Stimulated activated CD4-positive, alpha-beta T cell treated with anti-CD3 and anti-CD28 coated beads, Interleukin-12 subunit alpha, Interleukin-12 subunit beta, amount 100 ng/mL, for 48 hours (primary cell): ENCODE data around the gene KY.

Source experiments
- DNase-seq, 3 donors: peaks; one replicate each; pipeline ENCODE4 v3.0.0-alpha.2; 2020; ENCODE audit warnings: low read depth in 2 of 3, low spot score in 1 of 3

The KY gene

GRCh38 chr3:134620476-134621115 is 30.2 kb downstream of the KY start:
- no peak for DNase-seq

DNA sequence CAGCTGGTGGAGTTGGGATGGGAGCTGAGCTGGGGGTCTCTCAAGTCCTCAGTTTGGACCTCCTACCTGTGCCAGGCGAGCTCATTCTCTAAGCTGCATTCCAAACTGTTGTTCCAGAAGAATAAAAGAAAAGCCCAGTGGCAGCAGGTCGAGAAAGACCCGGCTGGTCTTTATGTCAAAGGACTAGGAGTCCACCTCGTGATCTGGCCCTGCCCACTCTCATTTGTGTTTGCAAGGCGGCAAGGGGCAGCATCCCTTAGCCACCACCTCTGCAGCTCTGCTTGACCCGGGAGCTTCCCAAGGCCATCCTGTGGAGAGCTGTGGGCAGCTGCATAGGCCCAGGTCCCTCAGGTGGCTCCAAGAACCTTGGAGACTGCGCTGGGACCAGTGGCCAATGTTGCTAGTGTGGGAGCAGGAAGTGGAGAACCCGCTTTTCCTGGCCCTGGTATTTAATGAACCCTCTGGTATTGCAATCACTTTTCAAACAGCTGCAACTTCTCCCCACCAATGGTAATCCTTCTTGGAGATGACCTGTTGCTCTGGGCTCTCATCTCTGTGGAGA is 30.9 kb downstream of the KY start:
- no peak for DNase-seq

DNA sequence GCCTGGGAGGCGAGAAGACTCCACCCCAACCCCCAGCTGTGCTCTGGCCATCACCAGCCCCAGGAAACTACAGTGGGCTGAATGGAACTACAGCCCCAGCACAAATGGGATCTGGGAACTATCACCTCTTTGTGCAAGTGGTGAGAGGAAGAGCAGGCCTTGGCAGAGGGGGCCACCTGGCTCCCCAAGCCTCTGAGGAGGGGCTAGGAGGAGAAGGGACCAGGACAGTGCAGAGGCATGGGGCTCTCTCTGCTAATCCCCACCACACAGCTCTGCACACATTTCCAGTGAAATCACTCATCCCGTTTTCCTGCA is 31.6 kb downstream of the KY start:
- no peak for DNase-seq

- DNase-seq, result no peak
Measured at GRCh38 chr3:134618478-134619300, 32.1 kb downstream of the KY start.

DNA sequence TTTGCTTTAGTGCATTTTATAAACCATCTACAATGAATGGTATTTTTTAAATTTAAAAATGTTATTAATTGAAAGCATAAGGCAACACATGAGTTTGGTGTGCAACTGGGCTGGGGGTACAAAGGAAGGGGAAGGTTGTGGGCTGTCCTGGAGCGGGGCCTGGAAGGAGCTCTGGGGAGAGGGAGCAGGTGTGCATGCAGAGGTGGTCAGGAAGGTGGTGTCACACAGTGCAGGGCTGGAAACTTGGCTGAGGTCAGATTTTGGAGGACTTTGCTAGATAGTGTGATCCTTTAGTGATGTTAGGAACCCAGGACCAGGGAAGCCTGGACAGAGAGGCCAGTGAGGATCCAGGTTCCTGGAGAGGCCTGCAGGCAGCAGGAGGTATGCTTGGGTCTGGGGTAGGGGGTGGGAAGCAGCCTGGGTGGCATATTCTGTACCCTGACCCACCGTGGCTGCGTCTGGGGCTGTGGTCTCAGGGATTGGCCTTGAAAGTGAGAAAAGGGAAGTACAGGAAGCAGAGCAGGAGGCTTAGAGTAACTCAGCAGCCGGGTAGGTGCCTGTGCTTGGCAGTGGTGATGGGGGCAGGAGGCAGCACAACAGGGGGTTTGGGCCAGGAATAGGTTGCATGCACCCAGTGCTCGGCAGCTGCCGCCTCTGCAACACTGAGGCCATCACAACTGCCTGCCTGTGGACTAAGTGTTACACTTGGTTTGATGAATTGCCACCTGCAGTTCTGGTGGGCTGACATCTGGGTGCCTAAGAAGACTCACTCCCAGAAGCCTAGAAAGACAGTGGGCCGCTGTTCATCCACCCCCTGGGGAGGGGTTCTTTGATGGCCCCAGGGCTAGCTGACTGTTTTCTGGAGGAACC is 33.0 kb downstream of the KY start:
- DNase-seq, result no peak

- no peak for DNase-seq
Measured at GRCh38 chr3:134615743-134616142, 35.1 kb downstream of the KY start.

DNA sequence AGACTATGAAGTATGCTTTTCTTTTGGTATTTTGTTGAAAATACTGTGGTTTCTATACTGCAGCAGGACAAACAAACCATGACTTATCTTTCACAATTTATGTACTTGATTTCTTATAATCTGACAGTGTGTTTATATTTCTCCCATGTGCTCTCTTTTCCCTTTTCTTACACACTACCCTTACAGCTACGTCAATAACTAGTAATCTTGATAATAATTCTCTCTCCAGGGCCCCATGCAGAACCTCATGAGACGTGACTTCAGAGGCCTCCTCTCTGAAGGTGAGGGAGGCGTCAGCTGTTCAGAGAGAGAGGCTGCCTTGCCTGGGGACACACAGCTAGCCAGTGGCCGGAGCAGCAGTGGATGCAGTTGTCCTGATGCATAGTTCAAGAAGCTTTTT is 35.9 kb downstream of the KY start:
- DNase-seq, result no peak

DNA sequence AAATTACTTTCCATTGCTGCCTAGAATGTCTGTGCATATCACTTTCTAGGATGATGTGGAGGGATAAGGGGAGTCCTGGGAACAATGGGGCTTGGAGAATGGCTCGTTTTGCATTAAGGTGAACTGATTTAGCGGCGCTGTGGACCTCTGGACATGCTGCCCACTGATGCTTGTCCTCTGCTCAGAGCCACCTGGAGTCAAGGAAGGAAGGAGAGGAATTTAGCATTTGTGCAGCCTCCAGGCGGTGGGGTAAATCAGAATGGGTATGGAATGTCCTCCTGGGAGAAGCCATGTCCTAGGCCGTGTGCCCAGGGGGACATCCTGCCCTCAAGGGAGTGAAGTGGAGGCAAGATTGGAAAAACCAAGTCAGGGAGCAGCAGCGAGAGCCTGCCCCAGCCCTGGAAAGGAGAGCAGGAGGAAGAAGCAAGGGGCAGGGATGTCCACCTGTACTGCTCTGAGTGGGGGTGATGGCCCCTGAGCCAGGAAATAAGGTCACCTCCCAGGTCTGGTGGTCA is 37.8 kb downstream of the KY start:
- DNase-seq, result no peak

DNA sequence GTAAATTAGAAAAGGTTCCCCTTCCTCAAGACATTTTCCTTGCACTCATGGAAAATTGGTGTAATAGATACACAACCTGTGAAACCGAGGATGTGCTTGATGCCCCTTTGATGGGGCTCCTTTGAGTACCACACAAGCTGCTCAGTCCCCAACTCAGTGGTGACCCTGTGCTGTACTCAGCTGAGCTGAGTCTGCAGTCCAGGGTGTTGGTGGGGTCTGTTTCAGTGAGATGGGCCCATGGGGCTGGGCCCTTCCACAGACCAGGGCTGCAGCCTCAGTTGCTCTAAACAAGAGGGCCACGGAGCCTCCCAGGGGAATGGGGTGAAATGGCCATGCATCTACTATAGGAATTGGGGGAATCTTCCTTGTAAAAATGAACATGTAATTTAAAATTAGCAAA is 39.3 kb downstream of the KY start:
- DNase-seq, result no peak

- DNase-seq, result no peak
Measured at GRCh38 chr3:134610432-134611385, 40.1 kb downstream of the KY start.

- no peak for DNase-seq
Measured at GRCh38 chr3:134609821-134610431, 40.9 kb downstream of the KY start.

- DNase-seq, result no peak
Measured at GRCh38 chr3:134608771-134609435, 41.9 kb downstream of the KY start.

GRCh38 chr3:134608023-134608770 is 42.6 kb downstream of the KY start:
- no peak for DNase-seq

DNA sequence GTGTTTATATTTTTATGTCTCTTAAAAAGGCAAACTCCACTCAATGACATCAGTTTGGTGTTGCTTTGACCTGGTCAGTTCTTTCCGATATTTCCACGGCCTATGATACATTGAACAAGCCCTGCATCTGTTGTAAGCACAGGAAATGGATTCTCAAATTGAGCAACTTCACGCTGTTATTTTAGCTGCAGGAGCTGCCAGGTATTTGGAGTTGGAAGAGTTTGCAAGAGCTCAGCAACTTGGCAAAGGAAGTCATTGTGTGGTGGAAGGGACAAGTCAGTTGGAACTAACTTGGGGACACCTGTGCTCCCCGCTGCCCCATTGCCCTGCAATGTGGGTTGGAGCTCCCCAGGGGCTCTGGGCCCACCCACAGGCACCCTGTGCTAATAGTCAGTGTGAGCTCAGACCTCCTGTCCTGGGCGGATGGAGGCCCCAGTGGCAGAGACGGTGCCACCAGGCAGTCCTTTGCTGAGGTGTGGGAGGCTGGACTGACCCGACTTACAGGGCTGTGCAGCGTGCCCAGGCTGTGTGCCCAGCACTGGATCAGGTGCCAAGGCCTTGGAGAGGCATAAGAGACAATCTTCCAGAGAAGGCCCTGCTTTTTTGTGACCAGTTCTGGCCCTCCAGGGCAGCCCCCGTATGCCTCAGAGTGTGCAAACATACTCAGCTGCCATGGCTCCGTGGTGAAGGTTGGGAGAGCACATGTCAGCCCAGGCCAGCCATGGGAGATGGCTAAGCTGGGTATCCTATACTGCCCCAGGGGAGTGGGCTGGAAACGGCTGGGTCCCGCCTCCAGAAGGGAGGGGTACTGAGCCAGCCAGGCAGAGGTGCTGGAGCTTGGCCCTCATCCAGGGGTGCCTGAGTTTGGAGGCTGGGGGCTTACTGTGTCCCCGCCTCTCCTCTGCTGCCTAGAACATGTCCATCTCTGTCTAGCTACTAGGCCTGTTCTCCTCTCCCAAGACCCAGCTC is 43.5 kb downstream of the KY start:
- no peak for DNase-seq

- DNase-seq, result no peak
Measured at GRCh38 chr3:134606033-134607025, 44.5 kb downstream of the KY start.

DNA sequence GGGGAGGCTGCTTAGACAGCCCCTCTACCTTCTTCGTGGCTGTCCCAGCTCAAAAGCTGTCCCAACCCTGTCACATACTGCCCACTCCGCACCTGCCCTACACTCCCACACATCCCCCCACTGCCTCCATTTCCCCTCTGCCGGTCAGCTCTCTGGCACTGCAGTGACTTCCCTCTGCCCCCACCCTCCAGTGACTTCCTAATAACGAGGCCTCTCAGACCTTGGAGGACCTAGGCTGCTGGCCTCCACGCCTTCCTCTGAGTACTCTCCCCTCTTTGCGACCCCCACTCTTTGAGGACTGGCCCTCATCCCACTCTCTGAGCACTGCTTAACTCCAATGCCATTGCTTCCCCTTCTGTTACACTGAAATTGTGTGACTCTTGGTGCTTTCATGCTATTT is 45.3 kb downstream of the KY start:
- no peak for DNase-seq
